ENCODE measurements around the gene IL1RL2. TPM values are rescaled to one million over a fixed set of nuclear protein-coding genes. Genes with fewer than 3 reads are reported as not detected.

The IL1RL2 gene
- total RNA-seq, 1 experiment from 2014 or later = not detected

DNA sequence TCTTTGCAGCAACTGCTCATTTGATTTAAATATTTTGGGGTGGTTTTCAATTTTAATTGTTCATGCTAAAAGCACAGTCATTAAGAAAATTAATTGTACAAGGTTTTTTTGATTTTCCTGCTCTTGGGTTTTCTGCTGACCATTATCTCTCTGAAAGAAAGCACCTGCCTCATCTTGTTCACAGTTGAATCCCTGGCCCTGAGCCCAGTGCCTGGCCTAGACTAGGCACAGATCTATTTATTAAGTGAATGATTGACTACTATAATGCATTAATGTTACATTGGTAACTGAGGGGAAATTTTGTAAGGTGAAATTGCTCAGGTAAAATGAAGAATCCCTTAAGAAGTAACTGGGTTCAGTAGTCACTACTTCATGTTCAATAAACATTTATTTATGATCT is 22.0 kb downstream of the IL1RL2 start:
- no peak for ATAC-seq
- Mint-ChIP-seq H3K27me3 (ENCODE audit: low read depth) (no peaks in the 10 kb centered on the region), H3K27ac (no peak overlapping the region), H3K9me3 (peaks cover 9% of the 10 kb centered on the region; the same call in 1 of the 2 replicates), H3K4me3 (no peak overlapping the region), H3K4me1 (no peaks in the 10 kb centered on the region), H3K36me3 (no peaks in the 10 kb centered on the region)
- TF ChIP-seq, protein P1, sequence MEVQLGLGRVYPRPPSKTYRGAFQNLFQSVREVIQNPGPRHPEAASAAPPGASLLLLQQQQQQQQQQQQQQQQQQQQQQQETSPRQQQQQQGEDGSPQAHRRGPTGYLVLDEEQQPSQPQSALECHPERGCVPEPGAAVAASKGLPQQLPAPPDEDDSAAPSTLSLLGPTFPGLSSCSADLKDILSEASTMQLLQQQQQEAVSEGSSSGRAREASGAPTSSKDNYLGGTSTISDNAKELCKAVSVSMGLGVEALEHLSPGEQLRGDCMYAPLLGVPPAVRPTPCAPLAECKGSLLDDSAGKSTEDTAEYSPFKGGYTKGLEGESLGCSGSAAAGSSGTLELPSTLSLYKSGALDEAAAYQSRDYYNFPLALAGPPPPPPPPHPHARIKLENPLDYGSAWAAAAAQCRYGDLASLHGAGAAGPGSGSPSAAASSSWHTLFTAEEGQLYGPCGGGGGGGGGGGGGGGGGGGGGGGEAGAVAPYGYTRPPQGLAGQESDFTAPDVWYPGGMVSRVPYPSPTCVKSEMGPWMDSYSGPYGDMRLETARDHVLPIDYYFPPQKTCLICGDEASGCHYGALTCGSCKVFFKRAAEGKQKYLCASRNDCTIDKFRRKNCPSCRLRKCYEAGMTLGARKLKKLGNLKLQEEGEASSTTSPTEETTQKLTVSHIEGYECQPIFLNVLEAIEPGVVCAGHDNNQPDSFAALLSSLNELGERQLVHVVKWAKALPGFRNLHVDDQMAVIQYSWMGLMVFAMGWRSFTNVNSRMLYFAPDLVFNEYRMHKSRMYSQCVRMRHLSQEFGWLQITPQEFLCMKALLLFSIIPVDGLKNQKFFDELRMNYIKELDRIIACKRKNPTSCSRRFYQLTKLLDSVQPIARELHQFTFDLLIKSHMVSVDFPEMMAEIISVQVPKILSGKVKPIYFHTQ (CRISPR knock-in tag; IDR thresholded peaks at IDR 0.05) = no peak
- TF ChIP-seq ZNF416 (CRISPR knock-in tag; IDR thresholded peaks at IDR 0.05) = no peak
- TF ChIP-seq, protein P2, sequence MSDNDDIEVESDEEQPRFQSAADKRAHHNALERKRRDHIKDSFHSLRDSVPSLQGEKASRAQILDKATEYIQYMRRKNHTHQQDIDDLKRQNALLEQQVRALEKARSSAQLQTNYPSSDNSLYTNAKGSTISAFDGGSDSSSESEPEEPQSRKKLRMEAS (CRISPR knock-in tag; IDR thresholded peaks at IDR 0.05) = no peak
- TF ChIP-seq ZNF263 (CRISPR knock-in tag; IDR thresholded peaks at IDR 0.05; ENCODE audit: low read depth) = no peak
- TF ChIP-seq, protein P3, sequence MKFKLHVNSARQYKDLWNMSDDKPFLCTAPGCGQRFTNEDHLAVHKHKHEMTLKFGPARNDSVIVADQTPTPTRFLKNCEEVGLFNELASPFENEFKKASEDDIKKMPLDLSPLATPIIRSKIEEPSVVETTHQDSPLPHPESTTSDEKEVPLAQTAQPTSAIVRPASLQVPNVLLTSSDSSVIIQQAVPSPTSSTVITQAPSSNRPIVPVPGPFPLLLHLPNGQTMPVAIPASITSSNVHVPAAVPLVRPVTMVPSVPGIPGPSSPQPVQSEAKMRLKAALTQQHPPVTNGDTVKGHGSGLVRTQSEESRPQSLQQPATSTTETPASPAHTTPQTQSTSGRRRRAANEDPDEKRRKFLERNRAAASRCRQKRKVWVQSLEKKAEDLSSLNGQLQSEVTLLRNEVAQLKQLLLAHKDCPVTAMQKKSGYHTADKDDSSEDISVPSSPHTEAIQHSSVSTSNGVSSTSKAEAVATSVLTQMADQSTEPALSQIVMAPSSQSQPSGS (CRISPR knock-in tag; IDR thresholded peaks at IDR 0.05; ENCODE audit: borderline replicate concordance, low read depth) = no peak
- TF ChIP-seq, protein P4, sequence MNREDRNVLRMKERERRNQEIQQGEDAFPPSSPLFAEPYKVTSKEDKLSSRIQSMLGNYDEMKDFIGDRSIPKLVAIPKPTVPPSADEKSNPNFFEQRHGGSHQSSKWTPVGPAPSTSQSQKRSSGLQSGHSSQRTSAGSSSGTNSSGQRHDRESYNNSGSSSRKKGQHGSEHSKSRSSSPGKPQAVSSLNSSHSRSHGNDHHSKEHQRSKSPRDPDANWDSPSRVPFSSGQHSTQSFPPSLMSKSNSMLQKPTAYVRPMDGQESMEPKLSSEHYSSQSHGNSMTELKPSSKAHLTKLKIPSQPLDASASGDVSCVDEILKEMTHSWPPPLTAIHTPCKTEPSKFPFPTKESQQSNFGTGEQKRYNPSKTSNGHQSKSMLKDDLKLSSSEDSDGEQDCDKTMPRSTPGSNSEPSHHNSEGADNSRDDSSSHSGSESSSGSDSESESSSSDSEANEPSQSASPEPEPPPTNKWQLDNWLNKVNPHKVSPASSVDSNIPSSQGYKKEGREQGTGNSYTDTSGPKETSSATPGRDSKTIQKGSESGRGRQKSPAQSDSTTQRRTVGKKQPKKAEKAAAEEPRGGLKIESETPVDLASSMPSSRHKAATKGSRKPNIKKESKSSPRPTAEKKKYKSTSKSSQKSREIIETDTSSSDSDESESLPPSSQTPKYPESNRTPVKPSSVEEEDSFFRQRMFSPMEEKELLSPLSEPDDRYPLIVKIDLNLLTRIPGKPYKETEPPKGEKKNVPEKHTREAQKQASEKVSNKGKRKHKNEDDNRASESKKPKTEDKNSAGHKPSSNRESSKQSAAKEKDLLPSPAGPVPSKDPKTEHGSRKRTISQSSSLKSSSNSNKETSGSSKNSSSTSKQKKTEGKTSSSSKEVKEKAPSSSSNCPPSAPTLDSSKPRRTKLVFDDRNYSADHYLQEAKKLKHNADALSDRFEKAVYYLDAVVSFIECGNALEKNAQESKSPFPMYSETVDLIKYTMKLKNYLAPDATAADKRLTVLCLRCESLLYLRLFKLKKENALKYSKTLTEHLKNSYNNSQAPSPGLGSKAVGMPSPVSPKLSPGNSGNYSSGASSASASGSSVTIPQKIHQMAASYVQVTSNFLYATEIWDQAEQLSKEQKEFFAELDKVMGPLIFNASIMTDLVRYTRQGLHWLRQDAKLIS (CRISPR knock-in tag; IDR thresholded peaks at IDR 0.05; ENCODE audit: borderline replicate concordance) = no peak
- TF ChIP-seq JUN (CRISPR knock-in tag; IDR thresholded peaks at IDR 0.05) = no peak
- no peak for TF ChIP-seq CREB1 (CRISPR knock-in tag; IDR thresholded peaks at IDR 0.05)
- no peak for TF ChIP-seq PRRX2 (CRISPR knock-in tag; IDR thresholded peaks at IDR 0.05)
- TF ChIP-seq, protein P5, sequence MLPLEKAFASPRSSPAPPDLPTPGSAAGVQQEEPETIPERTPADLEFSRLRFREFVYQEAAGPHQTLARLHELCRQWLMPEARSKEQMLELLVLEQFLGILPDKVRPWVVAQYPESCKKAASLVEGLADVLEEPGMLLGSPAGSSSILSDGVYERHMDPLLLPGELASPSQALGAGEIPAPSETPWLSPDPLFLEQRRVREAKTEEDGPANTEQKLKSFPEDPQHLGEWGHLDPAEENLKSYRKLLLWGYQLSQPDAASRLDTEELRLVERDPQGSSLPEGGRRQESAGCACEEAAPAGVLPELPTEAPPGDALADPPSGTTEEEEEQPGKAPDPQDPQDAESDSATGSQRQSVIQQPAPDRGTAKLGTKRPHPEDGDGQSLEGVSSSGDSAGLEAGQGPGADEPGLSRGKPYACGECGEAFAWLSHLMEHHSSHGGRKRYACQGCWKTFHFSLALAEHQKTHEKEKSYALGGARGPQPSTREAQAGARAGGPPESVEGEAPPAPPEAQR (CRISPR knock-in tag; IDR thresholded peaks at IDR 0.05) = no peak
- no peak for TF ChIP-seq ETV6 (CRISPR knock-in tag; IDR thresholded peaks at IDR 0.05)
- ChIA-PET CTCF (no interaction called here), POLR2A (no interaction called here)
- DNase-seq (ENCODE audit: low spot score) = no peak

DNA sequence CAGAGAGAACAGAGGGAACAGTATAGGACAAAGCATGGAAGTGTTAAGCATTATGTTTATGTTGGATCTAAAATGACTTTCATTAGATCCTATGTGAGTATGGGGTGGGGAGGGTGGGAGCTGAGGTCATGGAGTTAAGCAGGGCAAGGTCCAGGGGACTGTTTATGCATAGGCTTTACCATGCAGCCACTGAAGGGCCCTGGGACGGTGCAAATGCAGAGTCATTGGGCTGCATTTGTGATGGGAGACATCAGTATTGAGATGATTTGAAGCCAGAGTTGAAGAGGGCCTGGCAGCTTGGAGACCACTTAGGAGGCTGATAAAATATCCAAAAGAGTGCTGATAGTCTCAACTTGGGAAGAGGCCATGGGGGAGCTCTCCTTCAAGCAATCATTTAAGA is 22.7 kb downstream of the IL1RL2 start:
- Mint-ChIP-seq H3K27ac (no peak overlapping the region), H3K4me1 (no peaks in the 10 kb centered on the region), H3K36me3 (no peaks in the 10 kb centered on the region), H3K4me3 (no peak overlapping the region), H3K27me3 (ENCODE audit: low read depth) (no peaks in the 10 kb centered on the region), H3K9me3 (peaks cover 8% of the 10 kb centered on the region; the same call in 1 of the 2 replicates)
- ChIA-PET CTCF (no interaction called here), POLR2A (no interaction called here)
- DNase-seq (ENCODE audit: low spot score) = no peak
- ATAC-seq = no peak
- no peak for TF ChIP-seq ZNF121 (CRISPR knock-in tag; IDR thresholded peaks at IDR 0.05)
- TF ChIP-seq ZNF671 (CRISPR knock-in tag; IDR thresholded peaks at IDR 0.05) = no peak
- TF ChIP-seq ZNF423 (CRISPR knock-in tag; IDR thresholded peaks at IDR 0.05) = no peak
- TF ChIP-seq, protein P6, sequence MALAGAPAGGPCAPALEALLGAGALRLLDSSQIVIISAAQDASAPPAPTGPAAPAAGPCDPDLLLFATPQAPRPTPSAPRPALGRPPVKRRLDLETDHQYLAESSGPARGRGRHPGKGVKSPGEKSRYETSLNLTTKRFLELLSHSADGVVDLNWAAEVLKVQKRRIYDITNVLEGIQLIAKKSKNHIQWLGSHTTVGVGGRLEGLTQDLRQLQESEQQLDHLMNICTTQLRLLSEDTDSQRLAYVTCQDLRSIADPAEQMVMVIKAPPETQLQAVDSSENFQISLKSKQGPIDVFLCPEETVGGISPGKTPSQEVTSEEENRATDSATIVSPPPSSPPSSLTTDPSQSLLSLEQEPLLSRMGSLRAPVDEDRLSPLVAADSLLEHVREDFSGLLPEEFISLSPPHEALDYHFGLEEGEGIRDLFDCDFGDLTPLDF (CRISPR knock-in tag; IDR thresholded peaks at IDR 0.05) = no peak
- TF ChIP-seq ZNF232 (CRISPR knock-in tag; IDR thresholded peaks at IDR 0.05) = no peak
- TF ChIP-seq SOX15 (CRISPR knock-in tag; IDR thresholded peaks at IDR 0.05) = no peak
- TF ChIP-seq, protein P1 (CRISPR knock-in tag; IDR thresholded peaks at IDR 0.05) = no peak
- TF ChIP-seq, protein P7, sequence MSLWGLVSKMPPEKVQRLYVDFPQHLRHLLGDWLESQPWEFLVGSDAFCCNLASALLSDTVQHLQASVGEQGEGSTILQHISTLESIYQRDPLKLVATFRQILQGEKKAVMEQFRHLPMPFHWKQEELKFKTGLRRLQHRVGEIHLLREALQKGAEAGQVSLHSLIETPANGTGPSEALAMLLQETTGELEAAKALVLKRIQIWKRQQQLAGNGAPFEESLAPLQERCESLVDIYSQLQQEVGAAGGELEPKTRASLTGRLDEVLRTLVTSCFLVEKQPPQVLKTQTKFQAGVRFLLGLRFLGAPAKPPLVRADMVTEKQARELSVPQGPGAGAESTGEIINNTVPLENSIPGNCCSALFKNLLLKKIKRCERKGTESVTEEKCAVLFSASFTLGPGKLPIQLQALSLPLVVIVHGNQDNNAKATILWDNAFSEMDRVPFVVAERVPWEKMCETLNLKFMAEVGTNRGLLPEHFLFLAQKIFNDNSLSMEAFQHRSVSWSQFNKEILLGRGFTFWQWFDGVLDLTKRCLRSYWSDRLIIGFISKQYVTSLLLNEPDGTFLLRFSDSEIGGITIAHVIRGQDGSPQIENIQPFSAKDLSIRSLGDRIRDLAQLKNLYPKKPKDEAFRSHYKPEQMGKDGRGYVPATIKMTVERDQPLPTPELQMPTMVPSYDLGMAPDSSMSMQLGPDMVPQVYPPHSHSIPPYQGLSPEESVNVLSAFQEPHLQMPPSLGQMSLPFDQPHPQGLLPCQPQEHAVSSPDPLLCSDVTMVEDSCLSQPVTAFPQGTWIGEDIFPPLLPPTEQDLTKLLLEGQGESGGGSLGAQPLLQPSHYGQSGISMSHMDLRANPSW (CRISPR knock-in tag; conservative IDR thresholded peaks at IDR 0.05; ENCODE audit: low read depth) = no peak
- TF ChIP-seq TCF7 (CRISPR knock-in tag; IDR thresholded peaks at IDR 0.05; ENCODE audit: low read depth) = no peak
